GM23338 (cell line): ENCODE data around the gene AMPD2. TPM values are rescaled to one million over a fixed set of nuclear protein-coding genes. Genes with fewer than 3 reads are reported as not detected.

Experiments used
- ATAC-seq: fragments of 200-7000 bp; cut with Tn5 transposase; 3 replicates; pipeline ENCODE4 v1.9.1; 2020
- DNase-seq: peaks from one replicate; pipeline ENCODE4 v3.0.0-alpha.2; 2015; ENCODE audit warnings: low spot score
- H2AFZ ChIP-seq: fragments of 200-600 bp; sonication (generic); 2 replicates; pipeline ENCODE4 v1.8.0; 2016; ENCODE audit warnings: antibody characterized with exemption, mild to moderate bottlenecking, moderate library complexity
- H3F3A ChIP-seq: fragments of 200-600 bp; sonication (generic); replicated peaks from 2 replicates; pipeline ENCODE4 v1.8.0; 2017; ENCODE audit warnings: antibody characterized with exemption, mixed run types, low read depth
- H3K27ac ChIP-seq: fragments of 200-600 bp; sonication (generic); 2 replicates; pipeline ENCODE4 v1.6.1; 2016; ENCODE audit warnings: low read depth
- H3K27me3 ChIP-seq: fragments of 200-600 bp; sonication (generic); 2 replicates; pipeline ENCODE4 v1.8.0; 2016; ENCODE audit warnings: mild to moderate bottlenecking, mixed run types, moderate library complexity; ENCODE audit not compliant: insufficient read depth
- H3K36me3 ChIP-seq: fragments of 200-600 bp; sonication (generic); 2 replicates; pipeline ENCODE4 v1.8.0; 2016; ENCODE audit warnings: mild to moderate bottlenecking; ENCODE audit not compliant: insufficient read depth
- H3K4me1 ChIP-seq: fragments of 200-600 bp; sonication (generic); 2 replicates; pipeline ENCODE4 v1.8.0; 2016; ENCODE audit warnings: mild to moderate bottlenecking, moderate library complexity; ENCODE audit not compliant: insufficient read depth
- H3K4me2 ChIP-seq: fragments of 200-600 bp; sonication (generic); 2 replicates; pipeline ENCODE4 v1.7.1; 2017; ENCODE audit warnings: mixed run types
- H3K4me3 ChIP-seq: fragments of 200-600 bp; sonication (generic); 2 replicates; pipeline ENCODE4 v1.6.1; 2016; ENCODE audit warnings: mixed run types
- H3K79me2 ChIP-seq: fragments of 200-600 bp; sonication (generic); replicated peaks from 2 replicates; pipeline ENCODE4 v1.8.0; 2017; ENCODE audit warnings: mild to moderate bottlenecking; ENCODE audit not compliant: insufficient read depth
- H3K9me2 ChIP-seq: fragments of 200-600 bp; sonication (generic); 2 replicates; pipeline ENCODE4 v1.8.0; 2017; ENCODE audit not compliant: insufficient read depth
- H4K20me1 ChIP-seq: fragments of 200-600 bp; sonication (generic); replicated peaks from 2 replicates; pipeline ENCODE4 v1.8.0; 2017; ENCODE audit warnings: mild to moderate bottlenecking; ENCODE audit not compliant: insufficient read depth
- H3K27ac Mint-ChIP-seq: 2 replicates; pipeline ENCODE4 v1.8.0; 2020; ENCODE audit warnings: inconsistent platforms, mild to moderate bottlenecking, moderate library complexity, mixed read lengths
- H3K27me3 Mint-ChIP-seq: 3 replicates; pipeline ENCODE4 v1.8.0; 2022; ENCODE audit warnings: low read depth, mild to moderate bottlenecking, moderate library complexity, mixed read lengths, inconsistent platforms; ENCODE audit not compliant: insufficient read depth, poor library complexity
- H3K36me3 Mint-ChIP-seq: 3 replicates; pipeline ENCODE4 v1.8.0; 2021; ENCODE audit warnings: low read depth, mild to moderate bottlenecking, inconsistent platforms, moderate library complexity, mixed read lengths
- H3K4me1 Mint-ChIP-seq: 3 replicates; pipeline ENCODE4 v1.8.0; 2020; ENCODE audit warnings: mild to moderate bottlenecking, inconsistent platforms, mixed read lengths
- H3K4me3 Mint-ChIP-seq: 3 replicates; pipeline ENCODE4 v1.8.0; 2021; ENCODE audit warnings: moderate library complexity, mild to moderate bottlenecking, inconsistent platforms, mixed read lengths
- H3K9me3 Mint-ChIP-seq: 3 replicates; pipeline ENCODE4 v1.8.0; 2020; ENCODE audit warnings: moderate library complexity, mild to moderate bottlenecking, inconsistent platforms, mixed read lengths
- CREB1 ChIP-seq: fragments of 250-450 bp; sonication (Bioruptor Pico); IDR thresholded peaks from 2 replicates; pipeline ENCODE4 v1.5.0; 2020; ENCODE audit warnings: low read depth, mild to moderate bottlenecking, moderate library complexity
- EZH2 ChIP-seq: fragments of 200-600 bp; sonication (generic); IDR thresholded peaks from one replicate; pipeline ENCODE4 v1.8.0; 2017; ENCODE audit warnings: antibody characterized with exemption, mild to moderate bottlenecking, low read depth; ENCODE audit not compliant: unreplicated experiment
- EZH2phosphoT487 ChIP-seq: fragments of 200-600 bp; sonication (generic); IDR thresholded peaks from one replicate; pipeline ENCODE4 v1.8.1; 2018; ENCODE audit warnings: antibody characterized with exemption; ENCODE audit not compliant: unreplicated experiment
- JUNB ChIP-seq: IDR thresholded peaks from one replicate; pipeline ENCODE4 v1.6.1; 2016; ENCODE audit warnings: antibody characterized with exemption; ENCODE audit not compliant: unreplicated experiment
- NANOG ChIP-seq: IDR thresholded peaks from 2 replicates; pipeline ENCODE4 v1.6.1; 2016; ENCODE audit warnings: antibody characterized with exemption, borderline replicate concordance
- POLR2AphosphoS5 ChIP-seq: IDR thresholded peaks from 2 replicates; pipeline ENCODE4 v1.6.1; 2016; ENCODE audit warnings: antibody characterized with exemption, low read depth
- STAT1 ChIP-seq: IDR thresholded peaks from one replicate; pipeline ENCODE4 v1.6.1; 2016; ENCODE audit warnings: antibody characterized with exemption; ENCODE audit not compliant: unreplicated experiment
- ZNF114 ChIP-seq: fragments of 250-450 bp; sonication (Bioruptor Pico); IDR thresholded peaks from 2 replicates; pipeline ENCODE4 v1.5.0; 2020; ENCODE audit warnings: mild to moderate bottlenecking, moderate library complexity
- ZNF331 ChIP-seq: fragments of 250-450 bp; sonication (Bioruptor Pico); IDR thresholded peaks from 2 replicates; pipeline ENCODE4 v1.5.0; 2020; ENCODE audit warnings: low read depth, mild to moderate bottlenecking, moderate library complexity
- ZNF462 ChIP-seq: fragments of 250-450 bp; sonication (Bioruptor Pico); IDR thresholded peaks from 2 replicates; pipeline ENCODE4 v1.5.0; 2020; ENCODE audit warnings: mild to moderate bottlenecking, moderate library complexity
- polyA plus RNA-seq: library from polyadenylated mRNA; unstranded; fragments of >200 nt; fragmentation: Nextera tagmentation; extraction: Ambion mirVana; gene quantifications from 2 replicates; pipeline ENCODE4 v1.2.1, GENCODE V29; 2016
- total RNA-seq: library from RNA; depleted of rRNA; stranded (reverse); fragments of >200 nt; shearing (Covaris generic); gene quantifications from 2 replicates; pipeline ENCODE4 v1.2.3, GENCODE V29; 2014
- TF ChIP-seq, protein P1 (sequence below): IDR thresholded peaks from one replicate; pipeline ENCODE4 v1.6.1; 2018; ENCODE audit warnings: antibody characterized with exemption; ENCODE audit not compliant: unreplicated experiment
- TF ChIP-seq, protein P2 (sequence below): IDR thresholded peaks from 2 replicates; pipeline ENCODE4 v1.6.1; 2016; ENCODE audit warnings: antibody characterized with exemption
- TF ChIP-seq, protein P3 (sequence below), 2 experiments: fragments of 200-600 bp in 1 of 2; sonication (generic) in 1 of 2; conservative IDR thresholded peaks; 2 replicates each; pipeline versions ENCODE4 v1.5.1 to v1.6.1; 2016 to 2017; ENCODE audit warnings: antibody characterized with exemption in 2 of 2, low read depth in 2 of 2, mild to moderate bottlenecking in 2 of 2, moderate library complexity in 1 of 2

The AMPD2 gene
- total and polyA plus RNA-seq, 2 experiments from 2014 or later: 24.5 to 62.1 TPM

GRCh38 chr1:109630898-109631512, 11.4 kb downstream of the AMPD2 start:
- no peak for DNase-seq
- H3K27me3 ChIP-seq: no peaks in the 10 kb centered on the region
- no peak overlapping the region for H2AFZ ChIP-seq

More at GRCh38 chr1:109630898-109631512, 11.4 kb downstream of the AMPD2 start:
- H4K20me1 ChIP-seq: no peaks in the 10 kb centered on the region
- no peaks in the 10 kb centered on the region for H3K9me2 ChIP-seq
- H3K79me2 ChIP-seq: no peaks in the 10 kb centered on the region
- H3K9me3 Mint-ChIP-seq: no peaks in the 10 kb centered on the region
- H3K4me3 Mint-ChIP-seq: no peak overlapping the region
- no peak overlapping the region for H3K27ac ChIP-seq
- no peak for ATAC-seq
- TF ChIP-seq POLR2AphosphoS5 (no peak), NANOG (no peak), STAT1 (no peak), ZNF114 (CRISPR knock-in tag) (no peak), JUNB (no peak), ZNF331 (CRISPR knock-in tag) (no peak), EZH2phosphoT487 (no peak), EZH2 (no peak), CREB1 (CRISPR knock-in tag) (no peak), ZNF462 (CRISPR knock-in tag) (no peak)
- TF ChIP-seq, protein P1, sequence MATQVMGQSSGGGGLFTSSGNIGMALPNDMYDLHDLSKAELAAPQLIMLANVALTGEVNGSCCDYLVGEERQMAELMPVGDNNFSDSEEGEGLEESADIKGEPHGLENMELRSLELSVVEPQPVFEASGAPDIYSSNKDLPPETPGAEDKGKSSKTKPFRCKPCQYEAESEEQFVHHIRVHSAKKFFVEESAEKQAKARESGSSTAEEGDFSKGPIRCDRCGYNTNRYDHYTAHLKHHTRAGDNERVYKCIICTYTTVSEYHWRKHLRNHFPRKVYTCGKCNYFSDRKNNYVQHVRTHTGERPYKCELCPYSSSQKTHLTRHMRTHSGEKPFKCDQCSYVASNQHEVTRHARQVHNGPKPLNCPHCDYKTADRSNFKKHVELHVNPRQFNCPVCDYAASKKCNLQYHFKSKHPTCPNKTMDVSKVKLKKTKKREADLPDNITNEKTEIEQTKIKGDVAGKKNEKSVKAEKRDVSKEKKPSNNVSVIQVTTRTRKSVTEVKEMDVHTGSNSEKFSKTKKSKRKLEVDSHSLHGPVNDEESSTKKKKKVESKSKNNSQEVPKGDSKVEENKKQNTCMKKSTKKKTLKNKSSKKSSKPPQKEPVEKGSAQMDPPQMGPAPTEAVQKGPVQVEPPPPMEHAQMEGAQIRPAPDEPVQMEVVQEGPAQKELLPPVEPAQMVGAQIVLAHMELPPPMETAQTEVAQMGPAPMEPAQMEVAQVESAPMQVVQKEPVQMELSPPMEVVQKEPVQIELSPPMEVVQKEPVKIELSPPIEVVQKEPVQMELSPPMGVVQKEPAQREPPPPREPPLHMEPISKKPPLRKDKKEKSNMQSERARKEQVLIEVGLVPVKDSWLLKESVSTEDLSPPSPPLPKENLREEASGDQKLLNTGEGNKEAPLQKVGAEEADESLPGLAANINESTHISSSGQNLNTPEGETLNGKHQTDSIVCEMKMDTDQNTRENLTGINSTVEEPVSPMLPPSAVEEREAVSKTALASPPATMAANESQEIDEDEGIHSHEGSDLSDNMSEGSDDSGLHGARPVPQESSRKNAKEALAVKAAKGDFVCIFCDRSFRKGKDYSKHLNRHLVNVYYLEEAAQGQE: no peak
- TF ChIP-seq, protein P2, sequence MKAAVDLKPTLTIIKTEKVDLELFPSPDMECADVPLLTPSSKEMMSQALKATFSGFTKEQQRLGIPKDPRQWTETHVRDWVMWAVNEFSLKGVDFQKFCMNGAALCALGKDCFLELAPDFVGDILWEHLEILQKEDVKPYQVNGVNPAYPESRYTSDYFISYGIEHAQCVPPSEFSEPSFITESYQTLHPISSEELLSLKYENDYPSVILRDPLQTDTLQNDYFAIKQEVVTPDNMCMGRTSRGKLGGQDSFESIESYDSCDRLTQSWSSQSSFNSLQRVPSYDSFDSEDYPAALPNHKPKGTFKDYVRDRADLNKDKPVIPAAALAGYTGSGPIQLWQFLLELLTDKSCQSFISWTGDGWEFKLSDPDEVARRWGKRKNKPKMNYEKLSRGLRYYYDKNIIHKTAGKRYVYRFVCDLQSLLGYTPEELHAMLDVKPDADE: no peak
- TF ChIP-seq, protein P3, sequence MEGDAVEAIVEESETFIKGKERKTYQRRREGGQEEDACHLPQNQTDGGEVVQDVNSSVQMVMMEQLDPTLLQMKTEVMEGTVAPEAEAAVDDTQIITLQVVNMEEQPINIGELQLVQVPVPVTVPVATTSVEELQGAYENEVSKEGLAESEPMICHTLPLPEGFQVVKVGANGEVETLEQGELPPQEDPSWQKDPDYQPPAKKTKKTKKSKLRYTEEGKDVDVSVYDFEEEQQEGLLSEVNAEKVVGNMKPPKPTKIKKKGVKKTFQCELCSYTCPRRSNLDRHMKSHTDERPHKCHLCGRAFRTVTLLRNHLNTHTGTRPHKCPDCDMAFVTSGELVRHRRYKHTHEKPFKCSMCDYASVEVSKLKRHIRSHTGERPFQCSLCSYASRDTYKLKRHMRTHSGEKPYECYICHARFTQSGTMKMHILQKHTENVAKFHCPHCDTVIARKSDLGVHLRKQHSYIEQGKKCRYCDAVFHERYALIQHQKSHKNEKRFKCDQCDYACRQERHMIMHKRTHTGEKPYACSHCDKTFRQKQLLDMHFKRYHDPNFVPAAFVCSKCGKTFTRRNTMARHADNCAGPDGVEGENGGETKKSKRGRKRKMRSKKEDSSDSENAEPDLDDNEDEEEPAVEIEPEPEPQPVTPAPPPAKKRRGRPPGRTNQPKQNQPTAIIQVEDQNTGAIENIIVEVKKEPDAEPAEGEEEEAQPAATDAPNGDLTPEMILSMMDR (conservative IDR thresholded peaks at IDR 0.05; ENCODE audit: low read depth in 2 of 2): no peak
- no peak overlapping the region for H3K4me2 ChIP-seq
- peaks cover 4% of the 10 kb centered on the region for H3K27me3 Mint-ChIP-seq
- no peaks in the 10 kb centered on the region for H3F3A ChIP-seq
- no peak overlapping the region for H3K4me3 ChIP-seq
- peaks cover 4% of the 10 kb centered on the region; the same call in 1 of the 2 replicates for H3K36me3 ChIP-seq
- H3K4me1 Mint-ChIP-seq: peaks cover 23% of the 10 kb centered on the region
- H3K27ac Mint-ChIP-seq: no peak overlapping the region
- H3K36me3 Mint-ChIP-seq: peaks cover 27% of the 10 kb centered on the region
- peaks cover 2% of the 10 kb centered on the region for H3K4me1 ChIP-seq
